Measurements from ENCODE around the gene OR56B1.
"Not testable (repeated sequence)": the region's sequence is repeated elsewhere in the genome, so short reads cannot be mapped to it uniquely, and the experiment has no call there.

Gene OR56B1

GRCh38 chr11:5736396-5736795, at the start of gene OR56B1:
OR56B1 (plus strand) TSS chr11:5736448; CDS start chr11:5736517, 69 bp downstream.
- no peak within 1 kb of the TSS for H3K27ac ChIP-seq
- no peak for TF ChIP-seq CTCF (IDR thresholded peaks at IDR 0.05)
- no peak for DNase-seq (ENCODE audit: low spot score)
- no peak within 1 kb of the TSS for H3K4me3 ChIP-seq

GRCh38 chr11:5688482-5688881, 47.8 kb upstream of the OR56B1 start:
- no peak for DNase-seq (ENCODE audit: low spot score)
- H3K27ac ChIP-seq: peak overlapping the region in 1 of 2 donors; percentile 89
- TF ChIP-seq CTCF (IDR thresholded peaks at IDR 0.05): no peak
- H3K4me3 ChIP-seq: no peak overlapping the region

GRCh38 chr11:5689551-5689983, 46.7 kb upstream of the OR56B1 start, which contains the start of gene TRIM22:
TRIM22 (plus strand) TSS chr11:5689790; CDS start chr11:5696233, 6,443 bp downstream.
- DNase-seq (ENCODE audit: low spot score): no peak
- Histone ChIP-seq H3K27ac (peak within 1 kb of the TSS; percentile 85 to 89), H3K4me3 (peak within 1 kb of the TSS; percentile 64)
- TF ChIP-seq CTCF (IDR thresholded peaks at IDR 0.05): no peak

- no peak for DNase-seq (ENCODE audit: low spot score)
- Histone ChIP-seq H3K27ac (peak overlapping the region; percentile 85 to 89), H3K4me3 (peak overlapping the region; percentile 64)
- TF ChIP-seq CTCF (IDR thresholded peaks at IDR 0.05): no peak
Observed at GRCh38 chr11:5690216-5690615, 46.0 kb upstream of the OR56B1 start.

- peak overlapping the region; percentile 64 for H3K4me3 ChIP-seq
- no peak for TF ChIP-seq CTCF (IDR thresholded peaks at IDR 0.05)
- H3K27ac ChIP-seq: peak overlapping the region; percentile 85 to 89
- peak; percentile 76 for DNase-seq (ENCODE audit: low spot score)
Observed at GRCh38 chr11:5690736-5691135, 45.5 kb upstream of the OR56B1 start.

- not testable (repeated sequence) for DNase-seq (ENCODE audit: low spot score)
- Histone ChIP-seq H3K27ac (peak overlapping the region; percentile 85 to 89), H3K4me3 (peak overlapping the region; percentile 64)
Observed at GRCh38 chr11:5691238-5691963, 44.8 kb upstream of the OR56B1 start.

GRCh38 chr11:5691964-5692361, 44.3 kb upstream of the OR56B1 start:
- DNase-seq (ENCODE audit: low spot score): no peak
- Histone ChIP-seq H3K27ac (no peak overlapping the region), H3K4me3 (peak overlapping the region; percentile 64)
- no peak for TF ChIP-seq CTCF (IDR thresholded peaks at IDR 0.05)

Measured in coronary artery (tissue), 2 donors.